NCI-H1694 (cell line): ENCODE data around the gene RANGRF.
"Not testable (repeated sequence)": the region's sequence is repeated elsewhere in the genome, so short reads cannot be mapped to it uniquely, and the experiment has no call there.

ENCODE experiments used
- DNase-seq: peaks from one replicate; lab custom pipeline; 2025; lab: John Stamatoyannopoulos, UW

The RANGRF gene

GRCh38 chr17:8288336-8289102 lies at the start of gene RANGRF:
TSS of gene RANGRF (plus strand) at chr17:8288670. CDS start at chr17:8288789, 119 bp downstream.
- DNase-seq = peak; percentile 82

GRCh38 chr17:8243827-8244226 lies 44.6 kb upstream of the RANGRF start:
- no peak for DNase-seq

- no peak for DNase-seq
Measured at GRCh38 chr17:8244768-8245167, 43.7 kb upstream of the RANGRF start.

- peak; percentile 91 for DNase-seq
Measured at GRCh38 chr17:8248751-8249607, 39.5 kb upstream of the RANGRF start, which contains the start of gene PFAS. TSS of gene PFAS (plus strand) at chr17:8249289. CDS start at chr17:8253938, 4,649 bp downstream.

- no peak for DNase-seq
Measured at GRCh38 chr17:8249621-8250500, 38.6 kb upstream of the RANGRF start.

- not testable (repeated sequence) for DNase-seq
Measured at GRCh38 chr17:8251411-8251810, 37.1 kb upstream of the RANGRF start.

- peak; percentile 11 for DNase-seq
Measured at GRCh38 chr17:8253801-8254200, 34.7 kb upstream of the RANGRF start.

GRCh38 chr17:8254881-8255280 lies 33.6 kb upstream of the RANGRF start:
- no peak for DNase-seq

GRCh38 chr17:8255499-8255898 lies 33.0 kb upstream of the RANGRF start:
- DNase-seq = no peak

GRCh38 chr17:8256291-8256690 lies 32.2 kb upstream of the RANGRF start:
- no peak for DNase-seq

GRCh38 chr17:8256691-8257090 lies 31.8 kb upstream of the RANGRF start:
- DNase-seq = no peak

GRCh38 chr17:8257801-8258200 lies 30.7 kb upstream of the RANGRF start:
- no peak for DNase-seq

- no peak for DNase-seq
Measured at GRCh38 chr17:8264320-8264719, 24.1 kb upstream of the RANGRF start.

GRCh38 chr17:8264836-8265542 lies 23.5 kb upstream of the RANGRF start:
- no peak for DNase-seq

GRCh38 chr17:8266648-8267479 lies 21.6 kb upstream of the RANGRF start:
- DNase-seq = no peak

- DNase-seq = no peak
Measured at GRCh38 chr17:8267480-8268147, 20.9 kb upstream of the RANGRF start.

- DNase-seq = no peak
Measured at GRCh38 chr17:8268550-8269298, 19.7 kb upstream of the RANGRF start.

- DNase-seq = no peak
Measured at GRCh38 chr17:8272421-8272820, 16.0 kb upstream of the RANGRF start.

GRCh38 chr17:8273884-8274444 lies 14.5 kb upstream of the RANGRF start:
- no peak for DNase-seq
